HEK293 (cell line): ENCODE data around the gene WSCD2.

Experiments used
- CTCF ChIA-PET: fragments of 350-600 bp; formaldehyde crosslinking; extraction: SDS; loops from one replicate; lab custom pipeline; 2021; ENCODE audit warnings: antibody characterized with exemption; lab: Yijun Ruan, JAX
- POLR2A ChIA-PET: fragments of 300-600 bp; formaldehyde crosslinking; extraction: SDS; loops from one replicate; lab custom pipeline; 2020; ENCODE audit warnings: antibody characterized with exemption, inconsistent platforms; lab: Yijun Ruan, JAX
- H3K27ac ChIP-seq: fragments of 200-500 bp; sonication (Bioruptor generic); 2 replicates; pipeline ENCODE4 v1.5.1; 2014; ENCODE audit warnings: low read depth, low read length, control low read depth, inconsistent platforms; ENCODE audit errors: extremely low read depth
- H3K36me3 ChIP-seq, 2 experiments: fragments of 200-500 bp in 1 of 2; sonication (Bioruptor generic) in 1 of 2; 1 replicate in 1 of 2; 2 replicates in 1 of 2; pipeline ENCODE4 v1.5.1; 2014 to 2017; ENCODE audit warnings: inconsistent platforms in 2 of 2, low read length in 2 of 2; ENCODE audit not compliant: control insufficient read depth in 2 of 2, insufficient read depth in 1 of 2
- H3K4me1 ChIP-seq: fragments of 200-500 bp; sonication (Bioruptor generic); 2 replicates; pipeline ENCODE4 v1.5.1; 2014; ENCODE audit warnings: mild to moderate bottlenecking, low read length, inconsistent platforms; ENCODE audit not compliant: control insufficient read depth, insufficient read depth
- H3K4me3 ChIP-seq: 2 replicates; pipeline ENCODE4 v1.5.1; 2011; ENCODE audit warnings: low read depth, mild to moderate bottlenecking, control low read depth, low read length, moderate library complexity
- H3K9me3 ChIP-seq: fragments of 200-500 bp; sonication (Bioruptor generic); 2 replicates; pipeline ENCODE4 v1.5.1; 2014; ENCODE audit warnings: low read depth, low read length, inconsistent platforms; ENCODE audit not compliant: control insufficient read depth, insufficient read depth
- BCL11A ChIP-seq: fragments of 450-650 bp; formaldehyde crosslinking; IDR thresholded peaks from 2 replicates; pipeline ENCODE4 v1.5.1; 2016; ENCODE audit warnings: low read depth, missing biosample characterization, missing genetic modification characterization
- GLI2 ChIP-seq: fragments of 450-650 bp; formaldehyde crosslinking; IDR thresholded peaks from 2 replicates; pipeline ENCODE4; 2017; ENCODE audit warnings: missing biosample characterization, missing genetic modification characterization, low read depth, borderline replicate concordance
- OSR2 ChIP-seq: fragments of 450-650 bp; formaldehyde crosslinking; IDR thresholded peaks from 2 replicates; pipeline ENCODE4 v1.5.1; 2016; ENCODE audit warnings: missing biosample characterization, missing genetic modification characterization
- PRDM6 ChIP-seq: fragments of 450-650 bp; formaldehyde crosslinking; IDR thresholded peaks from 2 replicates; pipeline ENCODE4 v1.5.1; 2017; ENCODE audit warnings: missing biosample characterization, missing genetic modification characterization
- RBAK ChIP-seq: fragments of 450-650 bp; formaldehyde crosslinking; IDR thresholded peaks from 2 replicates; pipeline ENCODE4 v1.5.1; 2016; ENCODE audit warnings: missing biosample characterization, missing genetic modification characterization
- SCRT2 ChIP-seq: fragments of 450-650 bp; formaldehyde crosslinking; IDR thresholded peaks from 2 replicates; pipeline ENCODE4 v1.5.1; 2016; ENCODE audit warnings: missing biosample characterization, missing genetic modification characterization
- YY1 ChIP-seq: fragments of 450-650 bp; formaldehyde crosslinking; IDR thresholded peaks from 2 replicates; pipeline ENCODE4 v1.5.1; 2018; ENCODE audit warnings: missing biosample characterization, missing genetic modification characterization
- ZBTB7A ChIP-seq: fragments of 450-650 bp; formaldehyde crosslinking; IDR thresholded peaks from 2 replicates; pipeline ENCODE4 v1.5.1; 2016; ENCODE audit warnings: low read depth, missing biosample characterization, missing genetic modification characterization
- ZFP3 ChIP-seq: fragments of 450-650 bp; formaldehyde crosslinking; IDR thresholded peaks from 2 replicates; pipeline ENCODE4 v1.5.1; 2016; ENCODE audit warnings: low read depth, missing biosample characterization, missing genetic modification characterization
- ZFP37 ChIP-seq: fragments of 450-650 bp; formaldehyde crosslinking; IDR thresholded peaks from 2 replicates; pipeline ENCODE4 v1.5.1; 2016; ENCODE audit warnings: missing biosample characterization, missing genetic modification characterization
- ZNF140 ChIP-seq: fragments of 450-650 bp; formaldehyde crosslinking; IDR thresholded peaks from 2 replicates; pipeline ENCODE4 v1.5.1; 2016; ENCODE audit warnings: missing biosample characterization, missing genetic modification characterization
- ZNF146 ChIP-seq: fragments of 450-650 bp; formaldehyde crosslinking; IDR thresholded peaks from 2 replicates; pipeline ENCODE4 v1.5.1; 2016; ENCODE audit warnings: missing biosample characterization, missing genetic modification characterization
- ZNF157 ChIP-seq: fragments of 450-650 bp; formaldehyde crosslinking; IDR thresholded peaks from 2 replicates; pipeline ENCODE4 v1.5.1; 2016; ENCODE audit warnings: missing biosample characterization, missing genetic modification characterization
- ZNF184 ChIP-seq: fragments of 450-650 bp; IDR thresholded peaks from 2 replicates; pipeline ENCODE4 v1.5.1; 2018; ENCODE audit warnings: missing biosample characterization, mild to moderate bottlenecking, missing genetic modification characterization
- ZNF2 ChIP-seq: fragments of 450-650 bp; formaldehyde crosslinking; IDR thresholded peaks from 2 replicates; pipeline ENCODE4 v1.5.1; 2016; ENCODE audit warnings: missing biosample characterization, missing genetic modification characterization
- ZNF223 ChIP-seq: fragments of 450-650 bp; formaldehyde crosslinking; IDR thresholded peaks from 2 replicates; pipeline ENCODE4 v1.5.1; 2016; ENCODE audit warnings: missing biosample characterization, missing genetic modification characterization
- ZNF23 ChIP-seq: fragments of 450-650 bp; formaldehyde crosslinking; IDR thresholded peaks from 2 replicates; pipeline ENCODE4 v1.5.1; 2016; ENCODE audit warnings: missing biosample characterization, missing genetic modification characterization, borderline replicate concordance
- ZNF239 ChIP-seq: fragments of 450-650 bp; formaldehyde crosslinking; IDR thresholded peaks from 2 replicates; pipeline ENCODE4 v1.5.1; 2016; ENCODE audit warnings: missing biosample characterization, missing genetic modification characterization
- ZNF335 ChIP-seq: fragments of 450-650 bp; formaldehyde crosslinking; conservative IDR thresholded peaks from 2 replicates; pipeline ENCODE4 v1.5.1; 2016; ENCODE audit warnings: missing biosample characterization, missing genetic modification characterization
- ZNF341 ChIP-seq: fragments of 450-650 bp; formaldehyde crosslinking; IDR thresholded peaks from 2 replicates; pipeline ENCODE4; 2016; ENCODE audit warnings: low read depth, missing biosample characterization, missing genetic modification characterization
- ZNF394 ChIP-seq: fragments of 450-650 bp; formaldehyde crosslinking; IDR thresholded peaks from 2 replicates; pipeline ENCODE4 v1.5.1; 2016; ENCODE audit warnings: missing biosample characterization, missing genetic modification characterization, mild to moderate bottlenecking, moderate library complexity, borderline replicate concordance
- ZNF426 ChIP-seq: fragments of 450-650 bp; formaldehyde crosslinking; IDR thresholded peaks from 2 replicates; pipeline ENCODE4 v1.5.1; 2017; ENCODE audit warnings: missing biosample characterization, missing genetic modification characterization, mild to moderate bottlenecking, inconsistent platforms, moderate library complexity
- ZNF449 ChIP-seq: fragments of 450-650 bp; formaldehyde crosslinking; IDR thresholded peaks from 2 replicates; pipeline ENCODE4 v1.5.1; 2017; ENCODE audit warnings: missing biosample characterization, mild to moderate bottlenecking, missing genetic modification characterization, moderate library complexity
- ZNF501 ChIP-seq: fragments of 450-650 bp; formaldehyde crosslinking; IDR thresholded peaks from 2 replicates; pipeline ENCODE4 v1.5.1; 2016; ENCODE audit warnings: missing biosample characterization, missing genetic modification characterization
- ZNF548 ChIP-seq: fragments of 450-650 bp; formaldehyde crosslinking; IDR thresholded peaks from 2 replicates; pipeline ENCODE4 v1.5.1; 2016; ENCODE audit warnings: missing biosample characterization, missing genetic modification characterization
- ZNF610 ChIP-seq: fragments of 450-650 bp; formaldehyde crosslinking; IDR thresholded peaks from 2 replicates; pipeline ENCODE4 v1.5.1; 2016; ENCODE audit warnings: missing biosample characterization, missing genetic modification characterization, borderline replicate concordance
- ZNF664 ChIP-seq: fragments of 450-650 bp; formaldehyde crosslinking; IDR thresholded peaks from 2 replicates; pipeline ENCODE4 v1.5.1; 2016; ENCODE audit warnings: missing biosample characterization, missing genetic modification characterization
- ZNF777 ChIP-seq: fragments of 450-650 bp; formaldehyde crosslinking; IDR thresholded peaks from 2 replicates; pipeline ENCODE4 v1.5.1; 2017; ENCODE audit warnings: missing biosample characterization, missing genetic modification characterization, borderline replicate concordance
- ZSCAN23 ChIP-seq: fragments of 450-650 bp; formaldehyde crosslinking; IDR thresholded peaks from 2 replicates; pipeline ENCODE4 v1.5.1; 2016; ENCODE audit warnings: missing biosample characterization, missing genetic modification characterization
- ZSCAN4 ChIP-seq: fragments of 450-650 bp; formaldehyde crosslinking; IDR thresholded peaks from 2 replicates; pipeline ENCODE4 v1.5.1; 2017; ENCODE audit warnings: missing biosample characterization, missing genetic modification characterization

Gene WSCD2

GRCh38 chr12:108157870-108158459 lies 28.9 kb downstream of the WSCD2 start:
- TF ChIP-seq ZNF223 (tag by site-specific recombination) (no peak), SCRT2 (tag by site-specific recombination) (no peak), ZNF548 (tag by site-specific recombination) (no peak), ZBTB7A (tag by site-specific recombination) (no peak), PRDM6 (tag by site-specific recombination) (no peak), GLI2 (tag by site-specific recombination) (no peak), ZNF394 (no peak), ZFP37 (no peak), ZNF426 (no peak), ZNF23 (tag by site-specific recombination) (no peak), ZSCAN23 (tag by site-specific recombination) (no peak), ZNF335 (no peak), ZNF184 (tag by site-specific recombination) (no peak), ZNF610 (tag by site-specific recombination) (no peak), ZSCAN4 (no peak)
- TF ChIP-seq, all 188 proteins: peak for 0
- Histone ChIP-seq H3K27ac (no peak overlapping the region), H3K4me3 (no peak overlapping the region), H3K4me1 (no peaks in the 10 kb centered on the region), H3K36me3 (no peaks in the 10 kb centered on the region), H3K9me3 (no peaks in the 10 kb centered on the region)
- ChIA-PET POLR2A (no interaction called here), CTCF (no interaction called here)

GRCh38 chr12:108162207-108162606 lies 33.1 kb downstream of the WSCD2 start:
- Histone ChIP-seq H3K4me3 (no peak overlapping the region), H3K4me1 (no peaks in the 10 kb centered on the region), H3K36me3 (no peaks in the 10 kb centered on the region), H3K9me3 (no peaks in the 10 kb centered on the region), H3K27ac (no peak overlapping the region)
- CTCF ChIA-PET, result no interaction called here
- POLR2A ChIA-PET, result no interaction called here
- TF ChIP-seq ZFP3 (tag by site-specific recombination) (no peak), ZNF2 (tag by site-specific recombination) (no peak), RBAK (tag by site-specific recombination) (no peak), ZNF157 (tag by site-specific recombination) (no peak), ZNF146 (tag by site-specific recombination) (no peak), YY1 (tag by site-specific recombination) (no peak), ZNF501 (tag by site-specific recombination) (no peak), ZNF184 (tag by site-specific recombination) (no peak), ZNF239 (no peak), BCL11A (tag by site-specific recombination) (no peak), OSR2 (tag by site-specific recombination) (no peak), ZNF341 (tag by site-specific recombination) (no peak), ZNF777 (tag by site-specific recombination) (no peak), ZNF664 (tag by site-specific recombination) (no peak), ZNF449 (no peak), ZNF140 (tag by site-specific recombination) (no peak)
